GM12865 (cell line): ENCODE results near the gene XBP1.
A peak's percentile ranks its signal among the peaks of the same experiment; 100 is the strongest.

Experiments
- DNase-seq: peaks from one replicate; pipeline ENCODE4 v3.0.0; 2010; ENCODE audit warnings: low read depth
- H3K4me3 ChIP-seq: 2 replicates; pipeline ENCODE4 v1.5.1; 2011; ENCODE audit warnings: mild to moderate bottlenecking, low read depth, low read length, control low read depth
- TF ChIP-seq, protein P1 (sequence below): IDR thresholded peaks from 2 replicates; pipeline ENCODE4 v1.5.1; 2011; ENCODE audit warnings: low read length, control low read depth, low read depth, inconsistent platforms; ENCODE audit not compliant: insufficient read depth; ENCODE audit errors: missing control alignments

XBP1 gene

DNA sequence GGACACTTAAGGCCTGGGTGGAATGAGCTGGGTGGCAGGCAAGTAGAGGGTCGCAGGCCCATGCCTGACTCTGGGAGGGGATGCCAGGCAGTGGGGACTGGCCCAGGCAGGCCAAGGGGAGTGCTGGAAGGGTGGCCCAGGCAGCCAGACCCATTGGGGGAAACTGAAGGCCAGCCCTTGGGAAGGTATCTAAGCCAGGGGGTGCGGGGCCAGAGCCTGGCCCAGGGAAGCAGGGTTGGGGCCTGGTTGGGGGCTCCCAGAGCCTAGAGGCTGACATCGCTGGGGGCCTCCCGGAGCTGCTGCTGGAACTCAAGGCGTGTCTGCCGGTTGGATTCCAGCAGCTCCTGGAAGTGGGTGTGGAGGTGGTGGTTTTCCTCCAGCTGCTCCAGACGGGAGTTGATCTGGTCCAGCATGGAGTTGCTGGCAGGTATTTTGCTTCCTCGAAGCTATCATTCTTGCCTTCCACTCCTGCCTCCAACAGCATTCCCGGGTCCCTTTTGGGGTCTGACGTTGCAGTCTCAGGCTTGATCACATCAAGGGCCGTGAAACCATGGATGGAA is 35.3 kb upstream of the XBP1 start:
- H3K4me3 ChIP-seq, result no peak overlapping the region
- DNase-seq, result no peak
- TF ChIP-seq, protein P1, sequence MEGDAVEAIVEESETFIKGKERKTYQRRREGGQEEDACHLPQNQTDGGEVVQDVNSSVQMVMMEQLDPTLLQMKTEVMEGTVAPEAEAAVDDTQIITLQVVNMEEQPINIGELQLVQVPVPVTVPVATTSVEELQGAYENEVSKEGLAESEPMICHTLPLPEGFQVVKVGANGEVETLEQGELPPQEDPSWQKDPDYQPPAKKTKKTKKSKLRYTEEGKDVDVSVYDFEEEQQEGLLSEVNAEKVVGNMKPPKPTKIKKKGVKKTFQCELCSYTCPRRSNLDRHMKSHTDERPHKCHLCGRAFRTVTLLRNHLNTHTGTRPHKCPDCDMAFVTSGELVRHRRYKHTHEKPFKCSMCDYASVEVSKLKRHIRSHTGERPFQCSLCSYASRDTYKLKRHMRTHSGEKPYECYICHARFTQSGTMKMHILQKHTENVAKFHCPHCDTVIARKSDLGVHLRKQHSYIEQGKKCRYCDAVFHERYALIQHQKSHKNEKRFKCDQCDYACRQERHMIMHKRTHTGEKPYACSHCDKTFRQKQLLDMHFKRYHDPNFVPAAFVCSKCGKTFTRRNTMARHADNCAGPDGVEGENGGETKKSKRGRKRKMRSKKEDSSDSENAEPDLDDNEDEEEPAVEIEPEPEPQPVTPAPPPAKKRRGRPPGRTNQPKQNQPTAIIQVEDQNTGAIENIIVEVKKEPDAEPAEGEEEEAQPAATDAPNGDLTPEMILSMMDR, result no peak

DNA sequence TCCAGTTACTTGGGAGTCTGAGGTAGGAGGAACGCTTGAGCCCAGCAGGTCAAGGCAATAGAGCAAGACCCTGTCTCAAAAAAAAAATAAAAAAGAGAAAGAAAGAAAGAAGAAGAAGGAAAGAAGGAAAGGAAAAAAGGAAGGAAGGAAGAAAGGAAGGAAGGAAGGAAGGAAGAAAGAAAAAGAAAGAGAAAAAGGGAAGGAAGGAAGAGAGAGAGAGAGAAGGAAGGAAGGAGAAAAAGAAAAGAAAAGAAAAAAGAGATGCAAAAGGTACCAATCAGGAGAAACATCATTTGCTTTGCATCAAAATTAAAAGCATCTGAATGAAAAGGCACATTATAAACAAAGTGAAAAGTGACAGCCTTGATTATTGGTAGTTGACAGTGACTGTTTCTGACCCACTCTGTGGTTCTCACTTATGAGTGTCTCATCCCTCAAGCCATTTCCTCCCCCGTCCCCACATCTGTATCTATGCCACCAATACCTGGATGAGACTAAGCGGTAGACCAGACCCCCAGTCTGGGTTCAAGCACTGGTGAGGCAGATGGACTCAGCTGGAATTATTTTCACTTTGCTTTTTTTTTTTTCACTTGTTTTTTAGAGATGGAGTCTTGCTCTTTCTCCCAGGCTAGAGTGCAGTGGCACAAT is 33.0 kb upstream of the XBP1 start:
- no peak for DNase-seq
- TF ChIP-seq, protein P1, result no peak
- H3K4me3 ChIP-seq, result no peak overlapping the region

DNA sequence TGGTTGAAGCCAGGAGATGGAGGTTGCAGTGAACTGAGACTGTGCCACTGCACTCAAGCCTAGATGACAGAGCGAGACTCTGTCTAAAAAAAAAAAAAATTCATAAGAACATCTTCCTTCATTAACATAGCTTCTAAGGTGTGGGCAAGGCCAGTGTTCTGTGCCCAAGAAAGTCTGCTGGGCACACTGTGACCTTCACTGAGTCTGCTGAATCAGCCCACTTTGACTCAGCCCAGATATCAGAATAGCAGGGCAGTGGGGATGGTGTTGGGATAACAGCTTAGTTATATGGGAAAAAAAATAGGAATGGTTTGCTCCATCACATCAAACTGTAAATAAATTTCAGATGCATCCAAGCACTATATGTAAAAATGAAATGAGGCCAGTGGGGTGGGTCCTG is 32.4 kb upstream of the XBP1 start:
- H3K4me3 ChIP-seq, result no peak overlapping the region
- TF ChIP-seq, protein P1, result no peak
- DNase-seq, result no peak

DNA sequence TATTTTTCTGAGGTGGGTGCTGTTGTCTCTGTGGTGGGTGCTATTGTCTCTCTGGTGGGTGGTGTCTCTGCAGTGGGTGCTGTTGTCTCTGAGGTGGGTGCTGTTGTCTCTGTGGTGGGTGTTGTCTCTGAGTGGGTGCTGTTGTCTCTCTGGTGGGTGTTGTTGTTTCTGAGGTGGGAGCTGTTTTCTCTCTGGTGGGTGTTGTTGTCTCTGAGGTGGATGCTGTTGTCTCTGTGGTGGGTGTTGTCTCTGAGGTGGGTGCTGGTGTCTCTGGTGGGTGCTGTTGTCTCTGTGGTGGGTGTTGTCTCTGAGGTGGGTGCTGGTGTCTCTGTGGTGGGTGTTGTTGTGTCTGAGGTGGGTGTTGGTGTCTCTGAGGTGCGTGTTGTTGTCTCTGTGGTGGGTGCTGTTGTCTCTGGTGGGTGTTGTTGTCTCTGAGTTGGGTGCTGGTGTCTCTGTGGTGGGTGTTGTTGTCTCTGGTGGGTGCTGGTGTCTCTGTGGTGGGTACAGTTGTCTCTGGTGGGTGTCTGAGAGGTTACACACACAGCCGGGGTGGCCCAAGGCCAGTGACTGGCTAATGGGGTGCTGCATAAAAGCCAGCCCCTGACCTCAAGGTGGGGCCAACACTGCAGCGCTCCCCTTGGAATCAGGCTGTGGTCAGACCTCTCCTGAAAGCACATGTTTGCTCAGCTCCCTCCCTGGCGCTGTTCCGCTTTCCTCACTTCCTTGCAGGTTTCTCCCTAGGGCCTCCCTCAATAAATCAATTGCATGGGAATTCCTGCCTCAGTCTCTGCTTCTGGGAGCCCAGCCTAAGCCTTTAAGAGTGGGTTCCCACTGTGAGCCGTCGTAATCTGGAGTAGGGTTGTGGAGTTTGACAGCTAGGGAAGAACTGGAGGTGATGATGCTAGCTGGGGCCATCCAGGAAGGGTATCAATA is 31.0 kb upstream of the XBP1 start:
- H3K4me3 ChIP-seq, result no peak overlapping the region
- DNase-seq, result no peak
- TF ChIP-seq, protein P1, result no peak

DNA sequence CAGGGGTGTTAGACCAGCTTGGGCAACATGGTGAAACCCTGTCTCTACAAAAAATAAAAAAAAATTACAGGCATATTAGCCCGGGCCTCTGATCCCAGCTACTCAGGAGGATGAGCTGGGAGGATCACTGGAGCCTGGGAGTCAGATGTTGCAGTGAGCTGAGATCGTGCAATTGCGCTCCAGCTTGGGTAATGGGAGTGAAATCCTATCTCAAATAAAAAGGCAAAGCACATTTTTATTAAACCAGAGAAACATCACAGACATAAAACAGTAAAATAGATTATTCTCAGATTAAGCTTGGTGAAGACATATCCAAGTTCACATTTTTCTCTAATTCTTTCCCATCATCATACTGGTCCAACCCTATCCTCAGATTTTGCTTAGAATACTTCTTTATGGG is 30.1 kb upstream of the XBP1 start:
- TF ChIP-seq, protein P1, result no peak
- DNase-seq, result no peak
- H3K4me3 ChIP-seq, result no peak overlapping the region

DNA sequence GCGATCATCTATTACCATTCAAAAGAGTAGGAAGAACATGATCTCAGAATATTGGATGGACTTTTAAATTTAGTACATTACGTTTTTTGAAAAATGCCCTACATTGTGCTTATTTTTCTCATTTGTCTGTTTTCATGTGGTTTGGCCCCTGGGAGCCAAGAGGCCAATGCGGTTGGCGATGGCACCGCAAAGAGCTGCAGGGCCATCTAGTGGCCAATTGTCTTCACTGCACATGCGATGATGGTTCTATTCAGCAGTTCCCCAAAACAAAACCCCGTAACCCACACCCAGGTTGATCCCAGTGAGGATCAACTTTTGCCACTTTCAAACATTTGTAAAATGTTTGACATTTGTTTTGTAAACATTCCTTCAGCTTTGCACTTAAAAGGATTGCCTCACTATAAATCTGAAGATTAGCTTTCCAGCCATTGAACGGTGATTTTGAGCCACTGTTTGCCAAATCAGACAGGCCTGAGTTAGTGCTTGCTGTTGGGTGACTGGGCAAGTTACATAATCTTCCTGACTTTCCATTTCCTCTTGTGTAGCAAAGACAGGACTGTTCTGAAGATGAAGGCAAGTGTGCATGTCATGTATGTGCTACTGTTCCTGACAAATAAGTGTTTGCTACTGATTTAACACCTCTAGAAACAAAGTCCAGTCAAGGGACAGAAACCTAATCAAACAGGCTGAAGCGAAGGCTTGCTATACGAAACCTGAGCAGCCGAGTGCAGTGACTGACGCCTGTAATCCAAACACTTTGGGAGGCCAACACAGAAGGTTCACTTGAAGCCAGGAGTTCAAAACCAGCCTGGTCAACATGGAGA is 29.2 kb upstream of the XBP1 start:
- TF ChIP-seq, protein P1, result peak; percentile 97
- H3K4me3 ChIP-seq, result no peak overlapping the region
- peak; percentile 87 for DNase-seq
